ENCODE measurements around the gene DNM3. TPM values are rescaled to one million over a fixed set of nuclear protein-coding genes. Genes with fewer than 3 reads are reported as not detected.
A peak's percentile ranks its signal among the peaks of the same experiment; 100 is the strongest.

The DNM3 gene
- polyA plus RNA-seq, 1 of the 3 experiments (the other 2 are of a cell fraction) = 0.43 TPM

DNA sequence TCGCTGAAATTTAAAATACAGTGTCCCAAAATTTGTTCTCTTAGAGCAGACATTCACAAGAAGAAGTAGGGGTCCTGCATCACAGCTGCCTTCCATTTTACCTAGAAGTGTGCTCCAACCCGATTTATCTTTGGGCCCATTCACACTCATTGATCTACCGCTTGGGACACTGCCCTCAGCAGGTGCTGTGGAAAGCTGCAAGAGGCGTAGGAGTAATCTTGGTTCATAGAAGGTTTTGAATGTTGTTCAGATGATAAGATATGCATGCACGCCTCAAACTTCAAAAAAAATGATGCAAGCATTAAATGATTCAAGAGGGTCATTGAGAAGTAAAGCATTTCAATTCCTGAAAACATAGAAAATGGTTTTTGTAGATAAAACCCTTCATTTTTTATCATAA, 560.6 kb downstream of the DNM3 start:
- H3K27me3 ChIP-seq (ENCODE audit: insufficient read depth) = no peaks in the 10 kb centered on the region
- WGBS (ENCODE audit: low lambda C conversion rate) = 94% methylated on average over 5 of the region's 5 CpGs
- no peaks in the 10 kb centered on the region for H3K9me3 ChIP-seq
- H3K4me3 ChIP-seq (ENCODE audit: low read depth in 2 of 2, low read length in 1 of 2) = no peak overlapping the region
- no peak overlapping the region for H2AFZ ChIP-seq (ENCODE audit: low read depth)
- no peaks in the 10 kb centered on the region for H4K20me1 ChIP-seq (ENCODE audit: insufficient read depth)
- CTCF ChIA-PET = interaction anchor here (3.7 to 3.8 kb wide), 2 partner anchors 399 to 417 kb away, joined by 12 to 42 read pairs; no protein-coding TSS in a partner anchor
- H3K36me3 ChIP-seq (replicated peaks in 1 of 2; ENCODE audit: control insufficient read depth in 1 of 2, insufficient read depth in 2 of 2, low read length in 1 of 2) = no peaks in the 10 kb centered on the region
- no peak for DNase-seq
- H3K4me2 ChIP-seq = no peak overlapping the region
- no peak overlapping the region for H3K9ac ChIP-seq
- no peak overlapping the region for H3K27ac ChIP-seq (ENCODE audit: low read depth in 2 of 2, low read length in 1 of 2)
- POLR2A ChIA-PET = no interaction called here
- no peak for TF ChIP-seq GATA2 (CRISPR knock-in tag; IDR thresholded peaks at IDR 0.05)
- no peak for TF ChIP-seq MEF2A (IDR thresholded peaks at IDR 0.05; ENCODE audit: borderline replicate concordance, low read depth)
- no peak for TF ChIP-seq FOXJ3 (CRISPR knock-in tag; IDR thresholded peaks at IDR 0.05)
- no peak for TF ChIP-seq POLR2AphosphoS5 (IDR thresholded peaks at IDR 0.05; ENCODE audit: low read depth, low read length)
- peak; percentile 33; the same call in 1 of the 2 replicates for TF ChIP-seq RAD21 (IDR thresholded peaks at IDR 0.05; ENCODE audit: low read length)
- no peak for TF ChIP-seq RXRA (IDR thresholded peaks at IDR 0.05; ENCODE audit: borderline replicate concordance, low read depth)
- TF ChIP-seq, protein P1, sequence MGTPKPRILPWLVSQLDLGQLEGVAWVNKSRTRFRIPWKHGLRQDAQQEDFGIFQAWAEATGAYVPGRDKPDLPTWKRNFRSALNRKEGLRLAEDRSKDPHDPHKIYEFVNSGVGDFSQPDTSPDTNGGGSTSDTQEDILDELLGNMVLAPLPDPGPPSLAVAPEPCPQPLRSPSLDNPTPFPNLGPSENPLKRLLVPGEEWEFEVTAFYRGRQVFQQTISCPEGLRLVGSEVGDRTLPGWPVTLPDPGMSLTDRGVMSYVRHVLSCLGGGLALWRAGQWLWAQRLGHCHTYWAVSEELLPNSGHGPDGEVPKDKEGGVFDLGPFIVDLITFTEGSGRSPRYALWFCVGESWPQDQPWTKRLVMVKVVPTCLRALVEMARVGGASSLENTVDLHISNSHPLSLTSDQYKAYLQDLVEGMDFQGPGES (IDR thresholded peaks at IDR 0.05; ENCODE audit: low read depth, low read length) = no peak
- no peak for TF ChIP-seq NRF1 (IDR thresholded peaks at IDR 0.05; ENCODE audit: low read depth, low read length)
- TF ChIP-seq, protein P2, sequence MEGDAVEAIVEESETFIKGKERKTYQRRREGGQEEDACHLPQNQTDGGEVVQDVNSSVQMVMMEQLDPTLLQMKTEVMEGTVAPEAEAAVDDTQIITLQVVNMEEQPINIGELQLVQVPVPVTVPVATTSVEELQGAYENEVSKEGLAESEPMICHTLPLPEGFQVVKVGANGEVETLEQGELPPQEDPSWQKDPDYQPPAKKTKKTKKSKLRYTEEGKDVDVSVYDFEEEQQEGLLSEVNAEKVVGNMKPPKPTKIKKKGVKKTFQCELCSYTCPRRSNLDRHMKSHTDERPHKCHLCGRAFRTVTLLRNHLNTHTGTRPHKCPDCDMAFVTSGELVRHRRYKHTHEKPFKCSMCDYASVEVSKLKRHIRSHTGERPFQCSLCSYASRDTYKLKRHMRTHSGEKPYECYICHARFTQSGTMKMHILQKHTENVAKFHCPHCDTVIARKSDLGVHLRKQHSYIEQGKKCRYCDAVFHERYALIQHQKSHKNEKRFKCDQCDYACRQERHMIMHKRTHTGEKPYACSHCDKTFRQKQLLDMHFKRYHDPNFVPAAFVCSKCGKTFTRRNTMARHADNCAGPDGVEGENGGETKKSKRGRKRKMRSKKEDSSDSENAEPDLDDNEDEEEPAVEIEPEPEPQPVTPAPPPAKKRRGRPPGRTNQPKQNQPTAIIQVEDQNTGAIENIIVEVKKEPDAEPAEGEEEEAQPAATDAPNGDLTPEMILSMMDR (IDR thresholded peaks at IDR 0.05) = peak; percentile 23
- no peak for TF ChIP-seq TEAD4 (IDR thresholded peaks at IDR 0.05; ENCODE audit: borderline replicate concordance, insufficient read depth)
- no peak for TF ChIP-seq FOSL2 (IDR thresholded peaks at IDR 0.05; ENCODE audit: borderline replicate concordance, low read depth)
- no peak for TF ChIP-seq MXI1 (IDR thresholded peaks at IDR 0.05; ENCODE audit: low read depth, low read length)
- TF ChIP-seq, protein P3, sequence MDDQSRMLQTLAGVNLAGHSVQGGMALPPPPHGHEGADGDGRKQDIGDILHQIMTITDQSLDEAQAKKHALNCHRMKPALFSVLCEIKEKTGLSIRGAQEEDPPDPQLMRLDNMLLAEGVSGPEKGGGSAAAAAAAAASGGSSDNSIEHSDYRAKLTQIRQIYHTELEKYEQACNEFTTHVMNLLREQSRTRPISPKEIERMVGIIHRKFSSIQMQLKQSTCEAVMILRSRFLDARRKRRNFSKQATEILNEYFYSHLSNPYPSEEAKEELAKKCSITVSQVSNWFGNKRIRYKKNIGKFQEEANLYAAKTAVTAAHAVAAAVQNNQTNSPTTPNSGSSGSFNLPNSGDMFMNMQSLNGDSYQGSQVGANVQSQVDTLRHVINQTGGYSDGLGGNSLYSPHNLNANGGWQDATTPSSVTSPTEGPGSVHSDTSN (IDR thresholded peaks at IDR 0.05) = no peak
- TF ChIP-seq EP300 (IDR thresholded peaks at IDR 0.05; ENCODE audit: borderline replicate concordance in 1 of 2, low read depth in 1 of 2, low read length in 1 of 2) = no peak
- no peak for TF ChIP-seq CHD2 (IDR thresholded peaks at IDR 0.05; ENCODE audit: low read length, partially characterized antibody)
- TF ChIP-seq RFX5 (IDR thresholded peaks at IDR 0.05; ENCODE audit: low read length) = no peak
- no peak for TF ChIP-seq GABPA (IDR thresholded peaks at IDR 0.05; ENCODE audit: low read depth)
- peaks cover 14% of the 10 kb centered on the region for H3F3A ChIP-seq (replicated peaks; ENCODE audit: insufficient read depth)
- H3K79me2 ChIP-seq (ENCODE audit: insufficient read depth) = no peaks in the 10 kb centered on the region; the same call in 1 of the 2 replicates
- peaks cover 8 to 24% of the 10 kb centered on the region in 2 experiments for H3K4me1 ChIP-seq (ENCODE audit: control insufficient read depth in 1 of 2, insufficient read depth in 2 of 2, low read depth in 1 of 2, low read length in 1 of 2)
- no peaks in the 10 kb centered on the region for H3K9me2 ChIP-seq
